Middle frontal gyrus (tissue), 1 donor: Measurements from ENCODE around the gene POLE.

Source experiments
- DNase-seq: peaks from one replicate; pipeline ENCODE4 v3.0.0-alpha.2; 2015; ENCODE audit warnings: low spot score; ENCODE audit errors: extremely low spot score

The POLE gene

GRCh38 chr12:132631666-132632065 is 55.5 kb downstream of the POLE start:
- no peak for DNase-seq

GRCh38 chr12:132630672-132631071 is 56.5 kb downstream of the POLE start:
- no peak for DNase-seq

GRCh38 chr12:132629330-132629729 is 57.8 kb downstream of the POLE start:
- DNase-seq: no peak

DNA sequence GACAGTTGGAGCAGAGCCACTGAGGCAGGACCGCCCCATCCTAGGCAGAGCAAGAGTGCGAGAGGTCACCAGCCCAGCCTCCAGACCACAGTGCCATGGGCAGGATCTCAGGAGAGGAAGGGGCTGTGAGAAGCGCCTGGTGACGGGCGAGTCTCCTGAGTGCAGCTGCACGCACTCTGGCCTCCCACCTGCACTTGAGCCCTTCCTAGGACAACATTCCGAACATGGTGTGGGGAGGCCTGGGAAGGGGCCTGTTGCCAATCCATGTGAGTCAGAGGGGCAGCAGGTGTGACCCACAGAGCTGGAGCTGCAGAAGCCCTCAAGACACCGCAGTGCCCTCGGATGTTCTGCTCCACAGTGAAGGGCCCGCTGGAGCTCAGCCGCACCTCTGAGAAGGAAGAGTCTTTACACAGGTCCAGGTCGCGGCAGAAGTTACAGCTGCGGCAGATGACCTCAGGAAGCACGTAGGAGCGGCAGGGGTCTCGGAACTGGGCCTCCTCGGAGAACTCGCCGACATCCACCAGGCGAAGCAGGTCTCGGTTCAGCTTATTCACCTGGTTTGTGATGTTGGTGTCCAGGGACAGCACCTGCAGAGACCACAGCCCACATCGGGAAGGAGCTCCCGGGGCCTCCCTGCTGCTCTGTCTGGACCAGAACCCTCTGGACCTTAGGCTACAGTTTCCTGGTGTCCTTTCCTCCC is 61.3 kb downstream of the POLE start:
- no peak for DNase-seq

- DNase-seq: no peak
Measured at GRCh38 chr12:132624910-132625630, 62.1 kb downstream of the POLE start.

DNA sequence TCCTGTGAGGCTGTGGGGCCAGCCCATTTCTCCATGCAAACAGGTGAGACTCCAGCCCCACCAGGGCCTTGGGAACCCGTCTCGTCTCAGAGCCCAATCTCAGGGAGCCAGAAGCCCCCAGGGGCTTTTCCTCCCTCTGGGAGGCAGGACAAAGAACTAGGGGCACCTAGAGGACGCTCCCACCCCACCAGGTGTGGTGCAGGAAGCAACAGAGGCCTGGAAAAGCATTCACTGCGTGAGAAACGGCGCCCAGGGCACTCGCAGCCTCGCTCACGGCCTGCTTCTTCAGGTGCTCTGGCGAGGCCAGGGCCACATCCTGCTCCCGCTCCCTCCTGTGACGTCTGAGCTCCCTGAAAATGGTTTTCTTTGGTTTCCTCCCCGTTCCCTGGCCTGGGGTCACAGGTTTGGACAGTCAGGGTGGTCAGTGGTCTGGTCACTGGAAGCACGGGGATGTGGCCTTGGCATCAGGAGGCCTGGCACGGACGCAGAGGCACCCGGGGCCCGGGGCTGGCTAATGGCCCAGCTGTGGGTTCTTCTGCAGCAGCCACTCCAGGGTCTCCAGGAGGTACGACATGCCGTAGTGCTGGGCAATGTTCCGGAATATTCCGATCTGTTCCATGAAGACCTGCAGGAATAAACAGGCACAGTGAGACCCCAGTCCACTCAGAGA is 62.8 kb downstream of the POLE start:
- no peak for DNase-seq

DNA sequence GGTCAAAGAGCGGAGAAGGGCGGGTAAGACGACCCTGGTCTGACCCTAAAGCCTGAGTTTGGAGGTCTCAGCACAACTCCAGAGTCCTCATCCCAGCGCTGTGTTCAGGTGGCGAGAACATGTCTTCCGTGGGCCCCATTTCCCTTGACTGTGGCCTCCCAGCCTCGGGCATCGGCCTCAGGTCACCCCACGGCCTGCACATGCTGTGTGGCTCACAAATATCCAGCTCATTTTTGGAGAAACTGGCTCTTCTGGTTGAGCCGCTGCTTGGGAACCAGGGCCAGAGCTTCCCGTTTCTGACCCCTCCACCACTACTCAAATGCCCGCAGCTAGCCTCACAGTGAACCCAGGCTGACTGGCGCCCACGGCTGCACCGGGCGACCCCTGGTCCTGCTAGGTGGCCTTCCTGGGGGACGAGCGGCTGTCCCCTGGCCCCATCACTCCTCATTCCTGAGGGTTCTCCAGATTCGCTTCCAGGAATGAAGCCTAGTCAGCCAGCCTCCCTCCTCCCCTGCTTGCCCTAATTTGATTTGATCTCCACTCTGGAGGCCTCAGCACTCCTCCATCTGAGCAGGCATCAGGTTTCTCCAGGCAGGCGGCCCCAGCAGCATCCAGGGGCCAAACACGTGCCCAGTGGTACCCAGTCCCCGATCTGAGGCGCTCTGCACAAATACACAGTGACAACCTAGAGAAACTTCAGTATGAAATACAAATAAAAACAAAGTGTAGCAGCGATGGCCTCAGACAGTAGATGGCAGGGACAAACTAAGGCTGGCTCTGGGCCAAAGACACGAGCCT is 63.9 kb downstream of the POLE start:
- no peak for DNase-seq

DNA sequence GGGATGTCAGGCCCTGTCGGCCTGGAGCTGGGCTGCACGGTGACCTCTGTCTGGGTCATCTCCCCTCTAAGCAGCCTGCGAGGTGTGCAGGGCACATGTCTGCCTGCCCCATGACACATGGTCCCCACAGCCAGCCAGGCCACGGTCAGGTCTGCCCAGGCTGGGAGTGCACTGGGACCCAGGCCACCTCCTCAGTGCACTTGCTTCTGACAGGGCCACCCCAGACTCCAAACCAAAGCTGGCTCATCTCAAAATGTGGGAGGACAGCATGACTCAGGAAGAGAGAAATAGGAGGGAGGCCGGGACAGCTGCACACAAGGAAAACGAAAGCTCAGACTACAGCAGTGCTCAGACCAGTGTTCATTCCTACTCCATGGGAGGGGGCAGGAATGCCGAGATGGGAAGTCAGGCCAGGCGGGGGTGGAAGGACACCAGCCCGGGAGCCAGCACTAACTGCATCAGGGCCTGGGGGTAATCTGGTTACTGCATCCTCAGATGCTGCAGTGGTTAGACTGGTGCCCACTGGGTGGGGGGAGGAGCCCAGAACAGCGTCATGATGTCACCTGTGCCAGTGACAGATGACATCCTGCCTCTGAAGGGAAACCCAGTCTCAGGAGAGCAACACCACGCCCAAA is 64.6 kb downstream of the POLE start:
- peak; percentile 5 for DNase-seq

DNA sequence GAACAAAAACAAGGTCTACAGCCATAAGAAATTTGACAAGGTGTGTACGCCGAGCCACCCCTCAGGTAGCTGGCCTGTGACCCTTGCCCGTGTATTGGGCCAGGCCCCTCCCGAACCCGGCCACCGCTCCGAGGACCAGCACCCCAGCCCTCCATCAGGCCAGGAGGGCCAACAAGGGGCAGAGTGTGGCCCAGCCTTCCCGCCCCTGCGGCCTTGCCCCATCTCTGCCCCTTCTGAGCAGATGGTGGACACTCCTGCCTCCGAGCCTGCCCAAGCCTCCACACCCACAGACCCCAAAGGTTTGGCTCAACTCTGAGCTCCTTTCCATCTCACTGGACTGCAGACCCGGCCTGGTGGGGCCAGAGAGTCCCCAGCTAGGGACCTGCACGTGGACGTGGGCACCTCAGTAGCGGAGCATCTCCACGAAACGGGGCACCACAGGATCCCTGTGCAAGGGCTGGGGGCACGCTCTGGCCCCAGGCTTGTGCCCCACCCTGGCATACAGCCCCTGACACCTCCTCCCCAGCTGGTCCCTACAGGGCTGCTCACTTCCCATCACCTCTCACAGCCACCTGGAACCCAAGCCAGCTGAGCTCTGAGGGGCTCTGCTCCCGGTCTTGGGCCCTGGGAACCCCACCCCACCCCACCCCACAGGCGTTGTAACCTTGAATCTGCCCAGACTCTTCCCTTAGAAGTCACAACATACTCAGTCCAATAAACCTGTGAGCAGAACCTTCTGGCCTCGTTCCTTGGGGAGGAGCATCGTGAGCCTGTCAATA is 65.3 kb downstream of the POLE start:
- no peak for DNase-seq

- DNase-seq: no peak
Measured at GRCh38 chr12:132620899-132621656, 66.1 kb downstream of the POLE start.

DNA sequence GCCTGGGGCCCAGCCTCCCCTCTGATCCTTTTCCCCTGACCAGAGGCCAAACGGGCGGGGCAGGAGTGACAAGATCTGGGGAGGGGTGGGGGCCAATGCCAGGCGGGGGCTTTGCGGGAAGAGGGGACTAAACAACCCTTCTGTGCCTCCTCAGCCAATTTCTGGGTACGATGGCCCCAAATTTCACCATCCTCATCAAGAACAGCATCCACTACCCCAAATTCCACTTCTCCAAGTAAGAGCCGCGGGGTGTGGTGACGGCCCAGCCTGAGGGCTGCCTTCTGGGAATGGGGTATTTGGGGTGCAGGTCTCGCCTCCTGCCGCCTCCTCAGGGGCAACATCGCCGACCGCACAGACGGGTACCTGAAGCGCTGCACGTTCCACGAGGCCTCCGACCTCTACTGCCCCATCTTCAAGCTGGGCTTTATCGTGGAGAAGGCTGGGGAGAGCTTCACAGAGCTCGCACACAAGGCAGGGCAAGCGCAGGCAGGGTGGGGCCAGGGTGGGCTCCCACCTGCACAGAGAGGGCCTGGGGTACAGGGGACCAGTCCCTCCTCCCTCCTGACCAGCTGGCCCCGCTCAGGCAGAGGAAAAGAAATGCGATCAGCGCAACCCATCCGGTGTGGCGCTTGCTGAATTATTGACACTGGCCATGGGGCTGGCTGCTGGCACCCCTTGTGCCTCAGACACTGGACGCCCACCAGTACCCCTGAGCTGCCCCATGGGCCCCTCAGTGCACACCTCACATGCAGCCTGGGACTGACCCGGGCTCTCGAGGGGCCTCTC is 66.8 kb downstream of the POLE start:
- DNase-seq: no peak

DNA sequence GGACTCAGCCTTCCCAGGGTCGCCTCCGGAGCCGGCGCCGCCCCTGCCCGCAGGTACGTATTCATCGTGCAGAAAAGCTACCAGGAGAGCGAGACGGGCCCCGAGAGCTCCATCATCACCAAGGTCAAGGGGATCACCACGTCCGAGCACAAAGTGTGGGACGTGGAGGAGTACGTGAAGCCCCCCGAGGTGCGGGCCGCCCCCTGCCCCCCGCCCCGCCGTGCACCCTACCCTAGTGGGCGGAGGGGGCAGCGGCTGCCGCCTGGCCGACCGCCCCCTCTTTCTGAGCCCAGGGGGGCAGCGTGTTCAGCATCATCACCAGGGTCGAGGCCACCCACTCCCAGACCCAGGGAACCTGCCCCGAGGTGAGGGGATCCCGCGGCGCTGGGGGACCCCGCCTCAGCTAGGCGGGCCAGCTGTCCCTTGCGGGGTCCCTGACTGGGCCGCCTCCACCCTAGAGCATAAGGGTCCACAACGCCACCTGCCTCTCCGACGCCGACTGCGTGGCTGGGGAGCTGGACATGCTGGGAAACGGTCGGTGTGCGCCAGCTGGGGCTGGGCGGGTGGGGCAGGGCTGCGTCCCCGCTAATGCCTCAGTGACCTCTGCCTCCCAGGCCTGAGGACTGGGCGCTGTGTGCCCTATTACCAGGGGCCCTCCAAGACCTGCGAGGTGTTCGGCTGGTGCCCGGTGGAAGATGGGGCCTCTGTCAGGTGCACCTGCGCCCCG is 67.6 kb downstream of the POLE start:
- no peak for DNase-seq

DNA sequence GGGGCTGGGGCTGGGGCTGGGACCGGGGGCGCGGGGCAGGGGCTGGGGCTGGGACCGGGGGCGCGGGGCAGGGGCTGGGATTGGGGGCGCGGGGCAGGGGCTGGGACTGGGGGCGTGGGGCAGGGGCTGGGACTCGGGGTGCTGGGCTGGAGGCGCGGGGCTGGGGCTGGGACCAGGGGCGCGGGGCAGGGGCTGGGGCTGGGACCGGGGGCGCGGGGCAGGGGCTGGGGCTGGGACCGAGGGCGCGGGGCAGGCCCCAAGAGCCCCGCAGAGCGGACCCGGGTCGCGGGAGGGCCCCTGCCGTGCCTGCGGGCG is 68.1 kb downstream of the POLE start:
- no peak for DNase-seq

GRCh38 chr12:132618683-132619043 is 68.5 kb downstream of the POLE start, which contains the start of gene P2RX2:
Gene P2RX2 (plus strand): TSS chr12:132618776. CDS start chr12:132618817, 41 bp downstream.
- DNase-seq: no peak

GRCh38 chr12:132617822-132618682 is 69.1 kb downstream of the POLE start:
- no peak for DNase-seq

DNA sequence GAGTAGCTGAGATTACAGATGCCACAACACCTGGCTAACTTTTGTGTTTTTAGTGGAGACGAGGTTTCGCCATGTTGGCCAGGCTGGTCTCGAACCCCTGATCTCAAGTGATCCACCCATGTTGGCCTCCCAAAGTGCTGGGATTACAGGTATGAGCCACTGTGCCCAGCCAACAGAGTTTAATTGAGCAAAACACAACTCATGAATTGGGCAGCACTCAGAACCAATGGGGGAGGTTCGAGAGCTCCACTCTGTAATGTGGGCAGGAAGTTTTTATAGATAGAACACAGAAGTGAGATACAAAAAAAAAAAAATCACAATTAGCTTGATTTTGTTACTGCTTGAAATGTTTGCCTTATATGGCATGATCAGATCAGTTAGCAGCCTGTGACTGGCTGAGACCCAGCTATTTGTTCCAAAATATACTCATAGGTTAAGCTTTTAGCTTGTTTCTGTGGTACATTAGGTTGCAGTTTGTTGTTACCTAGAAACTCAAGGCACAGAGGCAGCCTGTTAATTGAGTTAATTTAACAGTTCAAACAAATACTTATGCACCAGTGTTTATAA is 69.9 kb downstream of the POLE start:
- DNase-seq: no peak

DNA sequence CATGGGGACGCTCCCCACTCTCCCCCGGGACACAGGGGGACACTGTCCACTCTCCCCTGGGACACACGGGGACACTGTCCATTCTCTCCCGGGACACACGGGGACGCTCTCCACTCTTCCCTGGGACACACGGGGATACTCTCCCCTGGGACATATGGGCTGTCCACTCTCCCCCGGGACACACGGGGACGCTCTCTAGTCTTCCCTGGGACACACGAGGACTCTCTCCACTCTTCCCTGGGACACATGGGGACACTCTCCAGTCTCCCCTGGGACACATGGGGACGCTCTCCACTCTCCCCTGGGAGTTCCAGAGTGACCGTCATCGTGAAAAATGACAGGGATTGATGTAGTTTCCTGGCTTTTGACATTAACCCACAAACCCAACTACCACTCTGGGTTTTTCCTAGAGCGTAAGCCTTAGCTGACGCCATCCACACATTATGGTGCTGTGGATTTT is 71.5 kb downstream of the POLE start:
- DNase-seq: no peak
